Neural cell (in vitro differentiated cells): Measurements from ENCODE around the gene EMC7.

Experiments
- CTCF ChIP-seq: fragments of 450-650 bp; IDR thresholded peaks from 2 replicates; pipeline ENCODE4 v1.5.1; 2014; ENCODE audit warnings: antibody characterized with exemption, mild to moderate bottlenecking, moderate library complexity; ENCODE audit not compliant: poor library complexity, severe bottlenecking
- TF ChIP-seq, protein P1 (sequence below): IDR thresholded peaks from 2 replicates; pipeline ENCODE4 v1.6.1; 2012; ENCODE audit warnings: borderline replicate concordance

GRCh38 chr15:34059946-34060345 is 41.7 kb downstream of the EMC7 start:
- TF ChIP-seq CTCF: no peak
- TF ChIP-seq, protein P1, sequence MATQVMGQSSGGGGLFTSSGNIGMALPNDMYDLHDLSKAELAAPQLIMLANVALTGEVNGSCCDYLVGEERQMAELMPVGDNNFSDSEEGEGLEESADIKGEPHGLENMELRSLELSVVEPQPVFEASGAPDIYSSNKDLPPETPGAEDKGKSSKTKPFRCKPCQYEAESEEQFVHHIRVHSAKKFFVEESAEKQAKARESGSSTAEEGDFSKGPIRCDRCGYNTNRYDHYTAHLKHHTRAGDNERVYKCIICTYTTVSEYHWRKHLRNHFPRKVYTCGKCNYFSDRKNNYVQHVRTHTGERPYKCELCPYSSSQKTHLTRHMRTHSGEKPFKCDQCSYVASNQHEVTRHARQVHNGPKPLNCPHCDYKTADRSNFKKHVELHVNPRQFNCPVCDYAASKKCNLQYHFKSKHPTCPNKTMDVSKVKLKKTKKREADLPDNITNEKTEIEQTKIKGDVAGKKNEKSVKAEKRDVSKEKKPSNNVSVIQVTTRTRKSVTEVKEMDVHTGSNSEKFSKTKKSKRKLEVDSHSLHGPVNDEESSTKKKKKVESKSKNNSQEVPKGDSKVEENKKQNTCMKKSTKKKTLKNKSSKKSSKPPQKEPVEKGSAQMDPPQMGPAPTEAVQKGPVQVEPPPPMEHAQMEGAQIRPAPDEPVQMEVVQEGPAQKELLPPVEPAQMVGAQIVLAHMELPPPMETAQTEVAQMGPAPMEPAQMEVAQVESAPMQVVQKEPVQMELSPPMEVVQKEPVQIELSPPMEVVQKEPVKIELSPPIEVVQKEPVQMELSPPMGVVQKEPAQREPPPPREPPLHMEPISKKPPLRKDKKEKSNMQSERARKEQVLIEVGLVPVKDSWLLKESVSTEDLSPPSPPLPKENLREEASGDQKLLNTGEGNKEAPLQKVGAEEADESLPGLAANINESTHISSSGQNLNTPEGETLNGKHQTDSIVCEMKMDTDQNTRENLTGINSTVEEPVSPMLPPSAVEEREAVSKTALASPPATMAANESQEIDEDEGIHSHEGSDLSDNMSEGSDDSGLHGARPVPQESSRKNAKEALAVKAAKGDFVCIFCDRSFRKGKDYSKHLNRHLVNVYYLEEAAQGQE: no peak
